ENCODE data around the gene RPP38. TPM values are rescaled to one million over a fixed set of nuclear protein-coding genes. Genes with fewer than 3 reads are reported as not detected.
A peak's percentile ranks its signal among the peaks of the same experiment; 100 is the strongest.

Gene RPP38
- total and polyA plus RNA-seq, 2 of the 13 experiments (the other 11 are each of a cell fraction or from before 2014, with no cell fraction given): 11.7 to 16.4 TPM

GRCh38 chr10:15088428-15089261, 8.5 kb upstream of the RPP38 start, which contains the start of gene ACBD7 (continued):
- no peak for TF ChIP-seq MLXIP (CRISPR knock-in tag; IDR thresholded peaks at IDR 0.05; ENCODE audit: borderline replicate concordance)
- no peak for TF ChIP-seq ZNF180 (CRISPR knock-in tag; IDR thresholded peaks at IDR 0.05; ENCODE audit: borderline replicate concordance, low read depth)
- no peak for TF ChIP-seq TCF7L2 (IDR thresholded peaks at IDR 0.05; ENCODE audit: low read depth, low read length)
- 0 out of 2 replicates have a peak, but pooled peaks have one; percentile 17 for TF ChIP-seq ZNF160 (CRISPR knock-in tag; IDR thresholded peaks at IDR 0.05)
- TF ChIP-seq ZNF17 (CRISPR knock-in tag; IDR thresholded peaks at IDR 0.05): no peak
- no peak for TF ChIP-seq FUBP1 (CRISPR knock-in tag; IDR thresholded peaks at IDR 0.05; ENCODE audit: borderline replicate concordance)
- TF ChIP-seq CBFB (CRISPR knock-in tag; IDR thresholded peaks at IDR 0.05): no peak
- TF ChIP-seq POGK (CRISPR knock-in tag; conservative IDR thresholded peaks at IDR 0.05): peak; percentile 70
- TF ChIP-seq ZMAT3 (CRISPR knock-in tag; conservative IDR thresholded peaks at IDR 0.05): 0 out of 2 replicates have a peak, but pooled peaks have one; percentile 51
- 0 out of 2 replicates have a peak, but pooled peaks have one; percentile 19 for TF ChIP-seq RNF2 (conservative IDR thresholded peaks at IDR 0.05; ENCODE audit: low read depth)
- TF ChIP-seq ZNF740 (CRISPR knock-in tag; IDR thresholded peaks at IDR 0.05): no peak
- TF ChIP-seq SIX4 (CRISPR knock-in tag; IDR thresholded peaks at IDR 0.05): no peak
- no peak for TF ChIP-seq ZNF367 (CRISPR knock-in tag; IDR thresholded peaks at IDR 0.05; ENCODE audit: borderline replicate concordance)
- no peak for TF ChIP-seq REXO4 (CRISPR knock-in tag; IDR thresholded peaks at IDR 0.05; ENCODE audit: borderline replicate concordance)
- TF ChIP-seq ZNF609 (CRISPR knock-in tag; IDR thresholded peaks at IDR 0.05; ENCODE audit: borderline replicate concordance): 0 out of 2 replicates have a peak, but pooled peaks have one; percentile 22
- TF ChIP-seq DNMT3B (CRISPR knock-in tag; conservative IDR thresholded peaks at IDR 0.05): no peak
